Stimulated activated memory B cell treated with anti-CD40 and anti-IgM and Interleukin-4, amounts not matched to agents 10 μg/mL and 1 μg/mL and 100 μg/mL, for 72 hours (primary cell): Measurements from ENCODE around the gene LAMC3.

Experiments used
- ATAC-seq: fragments of 150-1000 bp; cut with Tn5 transposase; 2 replicates; pipeline ENCODE4 v1.10.0; 2021
- H3K27ac Mint-ChIP-seq: one replicate; pipeline ENCODE4 v1.8.0; 2022; ENCODE audit warnings: mild to moderate bottlenecking, mixed read lengths
- H3K27me3 Mint-ChIP-seq: one replicate; pipeline ENCODE4 v1.8.0; 2022; ENCODE audit warnings: mixed read lengths
- H3K36me3 Mint-ChIP-seq: one replicate; pipeline ENCODE4 v1.8.0; 2022; ENCODE audit warnings: mixed read lengths
- H3K4me1 Mint-ChIP-seq: one replicate; pipeline ENCODE4 v1.8.0; 2022; ENCODE audit warnings: mixed read lengths
- H3K4me3 Mint-ChIP-seq: one replicate; pipeline ENCODE4 v1.8.0; 2022; ENCODE audit warnings: mild to moderate bottlenecking, moderate library complexity, mixed read lengths
- H3K9me3 Mint-ChIP-seq: one replicate; pipeline ENCODE4 v1.8.0; 2022; ENCODE audit warnings: mixed read lengths

Gene LAMC3

DNA sequence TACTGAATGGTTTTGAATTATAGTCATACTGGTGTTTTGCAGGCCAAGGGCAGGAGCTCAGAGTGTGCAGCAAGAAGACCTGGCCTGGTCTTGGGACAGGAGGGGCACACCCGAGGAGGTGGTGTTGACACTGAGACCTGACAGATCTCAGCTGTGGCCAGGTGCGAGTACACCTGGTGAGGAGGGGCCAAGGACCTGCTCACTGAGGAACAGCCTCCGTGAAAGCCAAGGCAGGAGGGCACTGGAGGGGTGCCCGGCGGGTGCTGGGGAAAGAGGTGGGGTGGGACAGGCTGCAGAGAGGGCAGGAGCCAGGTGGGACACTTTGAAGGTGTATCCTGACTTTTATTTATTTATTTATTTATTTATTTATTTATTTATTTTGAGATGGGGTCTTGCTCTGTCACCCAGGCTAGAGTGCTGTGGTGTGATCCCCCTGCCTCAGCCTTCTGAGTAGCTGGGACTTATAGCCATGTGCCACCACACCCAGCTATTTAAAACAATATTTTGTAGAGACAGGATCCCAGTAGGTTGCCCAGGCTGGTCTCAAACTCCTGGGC, 23.3 kb upstream of the LAMC3 start:
- Mint-ChIP-seq H3K4me1 (no peaks in the 10 kb centered on the region), H3K27ac (no peak overlapping the region), H3K27me3 (peaks cover 14% of the 10 kb centered on the region), H3K36me3 (no peaks in the 10 kb centered on the region), H3K4me3 (no peak overlapping the region), H3K9me3 (no peaks in the 10 kb centered on the region)
- no peak for ATAC-seq

- no peaks in the 10 kb centered on the region for H3K4me1 Mint-ChIP-seq
- no peaks in the 10 kb centered on the region for H3K9me3 Mint-ChIP-seq
- ATAC-seq: no peak
Measured at GRCh38 chr9:130986356-130986965, 22.5 kb upstream of the LAMC3 start.

DNA sequence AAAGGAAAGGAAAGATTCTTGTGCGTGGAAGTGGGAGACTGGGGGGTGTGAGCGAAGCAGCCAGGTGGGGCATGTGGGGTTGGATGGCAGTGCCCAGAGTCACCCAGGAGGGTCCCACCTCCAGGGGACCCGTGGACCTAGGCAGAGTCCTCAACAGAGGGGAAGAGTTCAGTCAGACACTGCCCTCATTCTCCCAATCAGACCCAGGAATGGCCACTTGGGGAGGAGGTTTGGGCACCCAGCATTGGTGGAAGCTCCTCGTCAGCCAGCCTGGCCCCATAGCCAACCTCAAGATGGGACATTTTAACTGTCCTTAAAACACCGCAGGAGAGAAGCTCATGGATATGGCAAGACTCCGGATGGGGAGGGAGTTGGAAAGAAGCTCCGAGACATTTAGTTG, 21.9 kb upstream of the LAMC3 start:
- ATAC-seq: no peak
- Mint-ChIP-seq H3K4me1 (no peaks in the 10 kb centered on the region), H3K36me3 (no peaks in the 10 kb centered on the region), H3K4me3 (no peak overlapping the region), H3K27ac (no peak overlapping the region), H3K9me3 (no peaks in the 10 kb centered on the region), H3K27me3 (peaks cover 22% of the 10 kb centered on the region)

More at GRCh38 chr9:130986356-130986965, 22.5 kb upstream of the LAMC3 start:
- Mint-ChIP-seq H3K36me3 (no peaks in the 10 kb centered on the region), H3K27me3 (peaks cover 16% of the 10 kb centered on the region), H3K4me3 (no peak overlapping the region), H3K27ac (no peak overlapping the region)

- no peak for ATAC-seq
- no peaks in the 10 kb centered on the region for H3K9me3 Mint-ChIP-seq
- H3K36me3 Mint-ChIP-seq: no peaks in the 10 kb centered on the region
- no peaks in the 10 kb centered on the region for H3K4me1 Mint-ChIP-seq
- no peak overlapping the region for H3K4me3 Mint-ChIP-seq
- H3K27me3 Mint-ChIP-seq: peaks cover 30% of the 10 kb centered on the region
- H3K27ac Mint-ChIP-seq: no peak overlapping the region
Measured at GRCh38 chr9:130987738-130988399, 21.1 kb upstream of the LAMC3 start.

DNA sequence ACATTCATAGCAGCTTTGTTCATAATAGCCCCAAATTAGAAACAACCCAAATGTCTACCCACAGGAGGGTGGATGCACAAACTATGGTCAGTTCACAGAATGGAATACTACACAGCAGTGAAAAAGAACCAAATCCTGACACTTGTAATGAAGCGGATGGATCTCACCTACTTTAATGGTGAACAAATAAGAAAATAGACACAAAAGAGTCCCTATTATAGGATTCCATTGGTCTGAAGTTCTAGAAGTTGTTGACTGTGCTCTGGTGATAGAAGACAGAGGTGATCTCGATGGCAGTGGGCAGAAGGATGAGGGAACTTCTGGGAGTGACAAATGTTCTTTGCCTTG, 20.6 kb upstream of the LAMC3 start:
- no peak for ATAC-seq
- peaks cover 33% of the 10 kb centered on the region for H3K27me3 Mint-ChIP-seq
- H3K4me1 Mint-ChIP-seq: no peaks in the 10 kb centered on the region
- no peak overlapping the region for H3K27ac Mint-ChIP-seq
- no peaks in the 10 kb centered on the region for H3K9me3 Mint-ChIP-seq
- H3K4me3 Mint-ChIP-seq: no peak overlapping the region
- no peaks in the 10 kb centered on the region for H3K36me3 Mint-ChIP-seq

DNA sequence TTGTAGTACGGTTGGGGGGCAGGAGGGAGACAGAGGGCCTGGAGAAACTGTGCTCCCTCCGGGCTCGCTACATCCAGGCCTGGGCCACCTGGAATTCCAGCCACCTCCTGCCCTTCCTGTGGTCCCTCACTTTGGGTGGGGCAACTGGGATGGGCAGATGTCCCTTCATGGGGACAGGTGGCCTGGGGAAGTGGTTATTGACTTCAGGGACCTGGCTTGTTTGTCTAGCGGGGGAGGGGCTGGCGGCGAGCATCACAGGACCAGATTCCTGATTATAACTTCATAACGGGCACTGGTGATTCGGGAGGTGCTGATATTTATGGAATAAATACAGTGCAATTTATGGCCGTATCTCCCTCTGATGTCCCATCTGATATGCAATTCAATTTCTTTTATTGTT, 20.1 kb upstream of the LAMC3 start:
- Mint-ChIP-seq H3K27ac (no peak overlapping the region), H3K36me3 (no peaks in the 10 kb centered on the region), H3K27me3 (peaks cover 37% of the 10 kb centered on the region), H3K4me1 (no peaks in the 10 kb centered on the region), H3K9me3 (no peaks in the 10 kb centered on the region), H3K4me3 (no peak overlapping the region)
- ATAC-seq: no peak

DNA sequence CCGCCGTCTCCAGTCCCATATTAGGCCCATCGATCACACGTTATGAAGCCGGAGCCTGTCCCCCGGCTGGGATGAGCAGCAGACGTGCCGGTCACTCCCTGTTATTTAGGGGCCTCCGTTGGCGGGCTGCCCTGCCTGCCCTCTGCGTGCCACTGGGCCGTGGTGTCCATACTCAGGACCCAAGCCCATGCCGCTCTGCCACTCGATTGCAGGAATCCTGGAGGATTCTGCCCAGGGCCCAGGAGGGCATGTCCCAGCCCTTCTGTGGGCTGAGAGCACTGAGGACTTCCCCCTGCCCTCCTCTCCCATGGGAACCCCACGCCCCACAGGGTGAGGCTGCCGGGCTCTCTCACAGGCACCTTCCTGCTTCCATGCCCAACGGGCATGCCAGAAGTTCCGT, 19.6 kb upstream of the LAMC3 start:
- Mint-ChIP-seq H3K9me3 (no peaks in the 10 kb centered on the region), H3K4me3 (no peak overlapping the region), H3K27ac (no peak overlapping the region), H3K36me3 (no peaks in the 10 kb centered on the region), H3K27me3 (peaks cover 42% of the 10 kb centered on the region), H3K4me1 (no peaks in the 10 kb centered on the region)
- no peak for ATAC-seq

DNA sequence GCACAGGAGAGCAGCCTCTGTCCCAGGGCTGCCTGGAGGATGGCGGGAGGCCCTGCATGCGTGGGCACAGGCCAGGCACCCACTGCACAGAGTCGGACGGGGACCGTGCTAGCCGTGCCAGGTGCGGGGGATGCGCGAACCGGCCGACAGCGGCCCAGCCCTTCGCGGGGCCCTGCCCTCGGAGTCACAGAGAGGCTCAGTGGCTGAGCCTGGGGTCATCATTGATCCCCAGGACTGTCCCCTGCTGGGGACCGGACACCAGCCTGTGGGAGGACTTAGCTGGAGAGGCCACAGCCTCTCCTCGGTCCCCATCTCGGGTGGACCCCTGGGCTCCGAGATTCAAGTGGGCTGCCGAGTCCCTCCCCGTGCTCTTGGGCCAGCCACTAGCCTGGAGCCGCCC, 19.1 kb upstream of the LAMC3 start:
- no peaks in the 10 kb centered on the region for H3K36me3 Mint-ChIP-seq
- H3K9me3 Mint-ChIP-seq: no peaks in the 10 kb centered on the region
- H3K4me3 Mint-ChIP-seq: no peak overlapping the region
- no peak for ATAC-seq
- peaks cover 47% of the 10 kb centered on the region for H3K27me3 Mint-ChIP-seq
- no peak overlapping the region for H3K27ac Mint-ChIP-seq
- H3K4me1 Mint-ChIP-seq: no peaks in the 10 kb centered on the region

DNA sequence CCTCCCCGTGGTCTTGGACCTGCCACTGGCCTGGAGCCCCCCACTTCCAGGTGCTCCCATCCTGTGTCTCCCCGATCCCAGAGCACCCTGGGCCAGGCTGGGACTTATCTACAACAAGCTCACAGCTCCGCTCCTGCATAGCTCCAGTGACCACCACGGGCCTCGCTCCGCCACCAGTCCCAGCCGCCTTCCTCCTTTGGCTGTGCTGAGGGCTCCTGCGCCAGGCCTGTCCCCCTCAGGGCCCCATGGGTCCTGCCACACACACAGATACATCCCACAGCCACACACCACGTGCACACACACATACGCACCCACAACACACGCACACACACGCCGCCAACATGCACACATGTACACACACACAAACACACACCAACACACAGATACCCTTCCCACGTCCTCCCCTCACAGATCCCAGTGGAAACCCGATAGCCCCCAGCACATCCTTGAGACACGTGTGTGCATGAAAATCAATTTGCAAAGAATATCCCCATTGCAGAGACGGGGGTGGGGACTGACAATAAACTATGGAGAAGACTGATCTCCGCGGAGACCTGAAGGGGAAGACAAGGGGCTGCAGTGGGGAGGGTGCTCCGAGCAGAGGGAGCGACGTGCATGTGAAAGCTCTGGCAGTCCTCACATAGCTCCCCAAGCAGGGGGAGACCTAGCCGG, 18.5 kb upstream of the LAMC3 start:
- Mint-ChIP-seq H3K36me3 (no peaks in the 10 kb centered on the region), H3K9me3 (no peaks in the 10 kb centered on the region), H3K27me3 (peaks cover 44% of the 10 kb centered on the region), H3K4me3 (no peak overlapping the region), H3K27ac (no peak overlapping the region), H3K4me1 (no peaks in the 10 kb centered on the region)
- no peak for ATAC-seq

- Mint-ChIP-seq H3K4me1 (no peaks in the 10 kb centered on the region), H3K27me3 (peaks cover 37% of the 10 kb centered on the region), H3K27ac (no peak overlapping the region), H3K9me3 (no peaks in the 10 kb centered on the region), H3K36me3 (no peaks in the 10 kb centered on the region), H3K4me3 (no peak overlapping the region)
- ATAC-seq: peak; percentile 37
Measured at GRCh38 chr9:130990978-130991777, 17.8 kb upstream of the LAMC3 start.

DNA sequence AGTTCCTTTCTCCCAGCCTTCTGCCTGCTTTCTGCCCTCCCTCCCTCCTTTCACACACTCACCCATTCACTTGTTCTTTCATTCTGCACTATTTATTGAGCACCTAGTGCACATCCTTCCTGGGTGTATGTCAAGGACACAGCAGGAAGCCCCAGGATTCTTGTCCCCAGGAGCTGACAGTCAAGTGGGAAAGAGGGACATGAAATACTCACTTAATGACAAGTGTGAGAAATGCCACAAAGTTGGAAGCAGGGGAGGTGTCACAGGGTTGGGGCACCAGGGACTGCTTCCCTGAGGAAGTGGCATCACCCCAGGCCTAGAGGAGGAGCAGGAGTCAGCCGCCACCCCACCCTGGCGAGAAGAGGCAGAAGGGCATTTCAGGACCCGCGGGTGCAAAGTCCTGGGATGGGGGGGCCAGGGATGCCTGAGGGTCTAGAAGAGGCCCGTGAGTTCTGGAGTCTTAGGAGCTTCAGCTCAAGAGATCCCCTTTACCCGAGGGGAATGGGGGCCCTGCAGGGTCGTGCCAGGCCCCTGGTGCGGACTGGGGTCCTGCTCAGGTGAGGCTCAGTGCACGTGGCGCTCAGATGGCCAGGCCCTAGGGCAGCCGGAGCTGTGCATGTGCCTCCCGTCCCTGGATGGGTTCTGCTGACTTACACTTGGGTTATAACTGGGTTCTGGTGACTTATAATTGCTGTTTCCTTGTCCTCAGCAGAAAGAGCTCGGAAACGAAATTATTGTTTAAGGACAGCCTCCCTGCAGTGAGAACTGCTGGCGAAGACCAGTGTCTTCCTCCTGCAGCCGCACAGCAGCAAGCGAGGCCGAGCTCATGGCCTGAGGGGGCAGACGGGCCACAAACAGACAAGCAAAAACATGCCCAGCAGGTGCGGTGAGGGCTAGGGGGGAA, 16.9 kb upstream of the LAMC3 start:
- no peak for ATAC-seq
- Mint-ChIP-seq H3K4me1 (no peaks in the 10 kb centered on the region), H3K27me3 (peaks cover 32% of the 10 kb centered on the region), H3K27ac (no peak overlapping the region), H3K9me3 (no peaks in the 10 kb centered on the region), H3K4me3 (no peak overlapping the region), H3K36me3 (no peaks in the 10 kb centered on the region)

DNA sequence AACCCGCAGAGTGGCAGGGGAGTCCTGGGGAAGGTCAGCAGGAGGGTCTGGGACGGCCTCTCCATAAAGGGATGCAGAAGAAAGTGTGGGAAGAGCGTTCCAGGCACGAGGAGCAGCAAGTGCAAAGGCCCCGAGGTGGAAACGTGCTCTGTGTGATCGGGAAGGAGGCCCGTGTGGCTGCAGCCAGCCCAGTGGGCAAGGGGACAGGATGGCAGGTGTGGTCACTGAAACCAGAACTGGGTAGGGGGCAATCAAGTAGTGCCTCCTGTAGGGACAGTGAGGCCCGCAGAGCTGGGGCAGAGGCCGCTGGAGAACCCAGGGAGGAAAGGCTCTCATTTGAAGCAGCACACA, 16.3 kb upstream of the LAMC3 start:
- H3K36me3 Mint-ChIP-seq: no peaks in the 10 kb centered on the region
- H3K4me3 Mint-ChIP-seq: no peak overlapping the region
- H3K27me3 Mint-ChIP-seq: peaks cover 32% of the 10 kb centered on the region
- no peaks in the 10 kb centered on the region for H3K9me3 Mint-ChIP-seq
- H3K4me1 Mint-ChIP-seq: no peaks in the 10 kb centered on the region
- H3K27ac Mint-ChIP-seq: no peak overlapping the region
- no peak for ATAC-seq

GRCh38 chr9:130993303-130994030, 15.5 kb upstream of the LAMC3 start:
- no peaks in the 10 kb centered on the region for H3K4me1 Mint-ChIP-seq
- H3K27ac Mint-ChIP-seq: no peak overlapping the region
- H3K36me3 Mint-ChIP-seq: no peaks in the 10 kb centered on the region
- H3K27me3 Mint-ChIP-seq: peaks cover 35% of the 10 kb centered on the region
- H3K4me3 Mint-ChIP-seq: no peak overlapping the region
- H3K9me3 Mint-ChIP-seq: no peaks in the 10 kb centered on the region
- no peak for ATAC-seq
